Superior temporal gyrus (tissue), 1 donor: ENCODE measurements around the gene IL1R2.

ENCODE experiments used
- DNase-seq: peaks from one replicate; pipeline ENCODE4 v3.0.0-alpha.2; 2016; ENCODE audit errors: extremely low spot score

IL1R2 gene

DNA sequence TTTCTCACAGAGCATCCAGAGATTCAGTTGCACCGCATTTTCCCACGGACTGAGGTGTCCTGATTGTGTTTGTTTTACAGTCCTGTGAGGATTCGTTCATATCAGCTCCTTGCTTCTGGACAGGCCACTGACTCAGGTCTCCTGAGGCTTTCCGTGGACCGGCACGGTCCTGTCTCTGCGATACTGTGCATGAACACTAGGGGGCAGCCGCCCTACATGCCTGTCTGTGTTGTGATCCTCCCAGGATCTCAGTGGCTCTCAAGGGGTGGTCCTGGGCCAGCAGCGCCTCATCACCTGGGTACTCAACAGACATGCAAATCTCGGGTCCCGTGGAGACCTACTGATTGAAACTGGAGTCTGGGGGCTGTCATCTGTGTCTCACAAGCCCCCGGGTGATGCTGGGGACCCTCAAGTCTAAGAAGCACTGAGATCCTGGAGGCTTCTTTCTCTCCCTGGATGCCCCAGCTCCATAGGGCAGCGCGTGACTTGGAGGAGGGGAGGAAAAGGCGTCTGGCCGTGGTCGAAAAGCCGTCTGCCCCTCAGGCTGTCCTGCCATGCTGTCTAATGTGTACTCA is 28.9 kb downstream of the IL1R2 start:
- DNase-seq, result peak; percentile 93

DNA sequence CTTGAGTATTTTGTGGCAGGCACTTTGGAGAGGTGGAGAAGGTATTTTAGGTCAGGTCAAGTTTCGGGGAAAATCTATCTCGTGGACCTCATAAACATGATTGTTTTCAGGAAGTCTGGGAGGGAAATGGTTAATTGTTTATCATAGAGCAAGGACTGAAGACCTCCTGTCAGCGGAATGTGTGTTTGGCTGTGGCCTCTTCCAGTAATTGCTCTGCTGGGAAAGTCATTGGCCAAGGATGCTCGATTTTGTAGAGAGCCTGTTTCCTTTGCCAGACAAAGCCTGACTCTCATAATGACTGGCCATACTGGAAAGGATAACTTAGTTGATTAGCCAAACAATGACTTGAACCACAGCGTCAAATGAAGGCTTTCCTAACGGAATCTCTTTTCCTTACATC is 30.0 kb downstream of the IL1R2 start:
- DNase-seq, result no peak

DNA sequence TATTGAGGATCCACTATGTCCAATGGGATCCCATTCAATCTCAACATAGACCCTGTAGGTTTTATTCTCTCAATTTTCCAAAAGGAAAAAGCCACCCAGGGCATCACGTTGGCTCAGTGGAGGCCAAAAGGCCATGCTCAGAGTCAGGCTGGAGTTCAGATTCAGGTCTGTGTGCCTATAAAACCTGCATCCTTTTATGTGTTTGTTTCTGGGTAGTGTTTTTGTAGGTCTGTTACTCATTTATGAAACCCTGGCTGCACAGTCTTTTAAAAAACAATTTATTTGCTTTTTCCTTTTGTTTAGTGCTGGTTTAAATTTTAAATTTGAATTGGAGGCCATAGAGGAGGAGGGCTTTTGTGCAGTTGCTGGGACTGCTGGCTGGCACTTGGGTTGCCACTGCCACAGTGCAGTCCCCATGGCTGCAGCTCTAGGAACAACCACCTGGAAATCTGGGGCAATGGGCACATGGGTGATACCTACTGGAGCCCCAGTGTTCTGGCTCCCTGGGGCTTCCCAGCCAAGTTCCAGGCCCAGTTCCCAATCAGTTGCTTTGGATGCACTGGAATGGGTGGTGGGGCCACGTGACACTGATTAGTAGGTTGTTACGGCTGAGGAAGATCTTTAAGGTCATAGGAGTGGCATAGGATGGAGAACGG is 31.3 kb downstream of the IL1R2 start:
- no peak for DNase-seq

DNA sequence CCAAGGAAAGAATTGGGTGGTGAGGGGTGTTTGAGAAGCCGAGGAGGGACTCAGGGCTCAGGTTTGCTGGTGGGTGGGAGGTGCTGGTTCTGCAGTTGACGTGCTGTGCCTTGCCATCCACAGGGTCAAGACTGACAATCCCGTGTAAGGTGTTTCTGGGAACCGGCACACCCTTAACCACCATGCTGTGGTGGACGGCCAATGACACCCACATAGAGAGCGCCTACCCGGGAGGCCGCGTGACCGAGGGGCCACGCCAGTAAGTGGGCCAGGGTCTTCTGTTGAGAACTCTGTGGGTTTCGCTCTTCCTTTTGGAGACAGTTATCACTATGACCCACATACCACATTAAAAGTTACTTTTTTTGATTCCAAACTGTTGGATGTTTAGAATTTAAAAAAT is 32.6 kb downstream of the IL1R2 start:
- no peak for DNase-seq

DNA sequence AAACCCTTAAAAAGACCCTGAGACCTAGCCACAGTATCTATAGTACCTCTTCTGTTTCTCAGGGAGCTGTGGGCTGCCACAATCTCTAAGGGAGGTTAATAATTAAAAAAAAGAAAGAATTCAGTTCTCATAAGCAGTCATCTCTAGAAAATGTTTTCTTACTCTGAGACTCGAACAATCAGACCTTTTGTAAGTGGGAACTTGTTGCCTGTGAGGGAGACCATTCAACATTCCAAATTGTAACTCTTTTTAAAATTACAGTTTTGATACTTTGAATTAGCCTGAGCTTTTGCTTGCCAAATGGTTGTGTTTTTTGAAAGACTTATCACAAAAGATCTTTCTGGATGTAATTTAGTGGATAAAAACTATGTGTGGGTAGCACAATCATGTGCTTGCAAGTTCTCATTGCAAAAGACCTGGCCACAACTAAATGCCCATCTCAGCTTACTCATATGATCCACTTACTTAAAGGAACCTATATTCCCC is 33.3 kb downstream of the IL1R2 start:
- no peak for DNase-seq

DNA sequence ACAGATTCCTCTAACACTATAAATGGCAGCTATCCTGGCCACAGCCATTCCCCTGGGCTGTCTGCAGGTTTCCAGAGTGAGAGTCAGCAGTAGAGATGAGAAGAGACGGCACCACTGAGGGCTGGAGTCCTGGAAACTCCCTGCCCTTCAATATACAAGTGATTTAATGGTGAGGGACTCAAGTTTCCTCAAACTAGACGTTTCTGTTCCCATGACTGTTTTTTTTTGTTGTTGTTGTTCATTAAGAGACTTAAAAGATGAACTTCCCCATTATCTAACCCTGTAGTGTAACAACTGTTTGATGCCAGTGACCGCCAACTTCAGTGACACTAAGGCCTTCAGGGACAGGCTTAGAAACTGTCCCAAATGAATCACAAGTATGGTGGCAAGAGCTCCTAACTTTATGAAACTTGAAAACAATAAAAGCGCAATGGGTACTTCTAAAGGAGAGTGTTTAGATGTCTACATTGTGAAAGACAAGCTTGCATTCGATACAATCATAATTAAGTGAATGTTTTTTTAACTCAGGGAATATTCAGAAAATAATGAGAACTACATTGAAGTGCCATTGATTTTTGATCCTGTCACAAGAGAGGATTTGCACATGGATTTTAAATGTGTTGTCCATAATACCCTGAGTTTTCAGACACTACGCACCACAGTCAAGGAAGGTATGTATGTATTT is 34.0 kb downstream of the IL1R2 start:
- DNase-seq, result no peak

DNA sequence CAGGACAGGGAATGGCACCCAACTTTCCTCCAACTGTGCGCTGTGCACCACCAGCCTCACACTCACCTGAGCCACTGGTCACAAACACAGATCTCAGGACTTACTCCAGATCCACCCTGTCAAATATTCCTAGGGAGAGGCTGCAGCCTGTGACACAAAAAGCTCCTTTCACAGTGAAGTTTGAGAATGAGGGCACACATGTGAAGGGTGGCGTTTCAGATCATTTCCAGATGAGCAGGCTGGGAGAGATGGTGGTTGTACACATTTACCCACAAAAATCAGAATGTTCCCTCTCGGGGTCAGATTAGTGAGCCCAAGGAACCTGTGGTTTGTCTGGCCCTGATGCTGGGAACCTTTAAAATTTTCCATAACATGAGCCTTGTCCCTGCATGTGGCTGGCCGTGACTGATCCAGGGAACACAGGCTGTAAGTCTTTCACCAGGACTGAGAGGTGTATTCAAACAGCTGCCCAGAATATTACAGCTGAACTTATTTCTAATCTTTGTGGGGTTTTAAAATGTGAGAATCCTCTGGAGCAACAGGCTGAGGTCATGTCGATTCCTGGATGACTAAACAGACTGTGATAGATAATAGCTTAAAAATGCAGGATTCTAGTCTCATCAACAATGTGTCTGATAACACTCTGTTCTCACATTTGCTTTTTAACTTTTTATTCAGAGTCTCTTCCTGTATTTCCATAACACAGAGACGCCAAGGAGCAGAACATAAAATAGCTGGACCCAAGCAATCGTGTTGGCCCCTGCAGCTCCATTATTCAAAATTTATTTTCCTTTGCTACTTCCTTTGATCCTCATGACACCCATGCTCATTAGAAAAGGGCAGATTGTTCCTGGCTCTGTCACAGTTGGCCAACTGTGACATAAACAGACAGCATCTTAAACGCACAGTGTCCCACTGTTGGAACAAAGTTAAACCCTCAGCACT is 35.5 kb downstream of the IL1R2 start:
- no peak for DNase-seq

DNA sequence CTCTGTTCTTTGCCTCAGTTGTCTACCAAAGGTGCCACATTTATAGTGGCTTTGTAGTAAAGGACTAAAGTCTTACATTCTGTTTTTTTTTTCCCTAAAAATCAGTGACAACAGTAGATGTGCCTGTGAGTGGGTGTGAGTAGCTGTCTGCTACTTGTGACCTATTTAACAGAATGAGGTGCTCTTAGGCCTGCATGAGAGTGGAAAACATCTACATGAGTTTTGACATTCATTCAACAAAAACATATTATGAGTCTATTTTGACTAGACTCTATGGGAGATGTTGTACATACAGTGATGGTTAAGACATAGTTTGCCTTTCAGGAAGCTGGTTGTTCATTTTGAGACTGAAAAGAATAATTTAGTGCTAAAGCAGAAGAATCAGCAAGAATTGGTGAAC is 36.7 kb downstream of the IL1R2 start:
- no peak for DNase-seq

DNA sequence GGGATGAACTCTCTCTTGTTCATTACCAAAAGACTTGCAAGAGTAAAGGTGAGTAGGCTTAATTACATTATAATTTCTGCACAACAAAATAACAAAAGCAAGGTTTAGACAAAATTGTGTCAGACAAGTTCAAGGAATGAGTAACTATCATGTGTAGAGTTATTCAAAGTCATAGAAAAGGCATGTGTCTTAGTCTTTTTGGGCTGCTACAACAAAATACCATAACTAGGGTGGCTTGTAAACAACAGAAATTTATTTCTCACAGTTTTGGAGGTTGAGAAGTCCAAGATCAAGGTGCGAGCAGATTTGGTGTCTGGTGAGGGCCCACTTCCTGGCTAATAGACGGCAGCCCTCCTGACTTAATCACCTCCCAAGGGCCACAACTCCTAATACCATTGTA is 37.6 kb downstream of the IL1R2 start:
- no peak for DNase-seq

DNA sequence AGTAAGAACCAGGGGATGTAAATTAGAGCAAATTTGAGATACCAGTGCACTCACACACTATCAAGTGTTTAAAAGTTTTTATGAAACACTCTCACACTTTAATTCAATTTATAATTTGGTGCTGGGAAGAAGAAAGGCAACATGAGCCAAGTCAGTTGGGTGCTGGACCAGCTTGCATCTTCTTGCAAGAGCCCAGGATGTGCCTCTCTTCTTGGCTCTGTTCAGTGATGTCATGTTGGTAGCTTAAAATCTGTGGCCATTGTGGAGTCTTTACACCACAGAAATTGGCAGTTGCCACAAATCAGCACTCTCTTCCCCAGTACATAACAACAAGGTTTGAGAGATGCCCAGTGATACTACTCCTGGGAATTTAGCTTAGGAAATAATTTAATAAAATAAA is 38.2 kb downstream of the IL1R2 start:
- DNase-seq, result no peak

DNA sequence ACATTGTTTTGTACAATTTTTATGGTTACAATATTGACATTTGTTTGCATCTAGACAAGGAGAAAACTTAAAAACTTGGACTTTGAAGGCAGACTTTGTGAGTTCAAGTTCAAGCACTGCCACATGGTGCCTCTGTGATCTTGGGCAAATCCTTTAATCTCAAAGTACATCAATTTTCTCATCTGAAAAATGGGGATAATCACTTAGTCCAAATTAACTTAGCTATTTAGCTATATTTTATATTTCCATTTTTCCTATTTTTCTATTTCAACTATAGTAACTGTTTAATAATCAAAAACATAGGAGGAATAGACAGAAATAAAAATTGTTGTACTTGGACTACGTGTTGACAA is 38.7 kb downstream of the IL1R2 start:
- DNase-seq, result no peak

DNA sequence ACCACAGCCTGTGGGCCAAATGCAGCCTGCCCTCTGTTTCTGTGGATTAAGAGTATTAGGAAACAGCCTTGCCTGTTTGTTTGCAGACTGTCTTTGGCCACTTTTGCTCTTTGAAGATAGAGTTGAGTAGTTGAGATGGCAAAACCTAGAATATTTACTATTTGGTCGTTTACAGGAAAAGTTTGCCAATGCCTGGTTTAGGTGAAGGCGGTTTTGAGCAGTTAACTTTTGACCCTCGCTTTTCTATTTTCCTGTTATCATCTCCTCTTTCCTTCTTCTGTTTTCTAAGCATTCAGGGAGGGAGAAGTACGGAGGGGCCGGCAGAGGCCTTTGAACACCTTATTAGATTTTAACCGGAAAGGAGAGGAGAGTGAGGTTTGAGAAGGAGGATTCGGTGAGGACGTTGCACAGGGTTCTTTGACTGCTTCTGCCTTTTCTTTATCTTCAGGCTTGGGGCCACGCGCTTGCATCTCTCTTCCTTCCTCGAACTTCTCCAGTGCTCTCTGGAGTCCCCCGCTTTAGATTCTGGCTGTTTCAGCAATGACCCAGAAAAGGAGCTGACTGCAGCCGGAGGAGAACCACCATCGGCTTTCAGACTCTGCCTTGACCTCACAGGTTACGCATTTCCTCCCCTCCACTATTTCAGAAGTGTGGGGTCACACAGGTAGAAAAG is 39.2 kb downstream of the IL1R2 start:
- no peak for DNase-seq

DNA sequence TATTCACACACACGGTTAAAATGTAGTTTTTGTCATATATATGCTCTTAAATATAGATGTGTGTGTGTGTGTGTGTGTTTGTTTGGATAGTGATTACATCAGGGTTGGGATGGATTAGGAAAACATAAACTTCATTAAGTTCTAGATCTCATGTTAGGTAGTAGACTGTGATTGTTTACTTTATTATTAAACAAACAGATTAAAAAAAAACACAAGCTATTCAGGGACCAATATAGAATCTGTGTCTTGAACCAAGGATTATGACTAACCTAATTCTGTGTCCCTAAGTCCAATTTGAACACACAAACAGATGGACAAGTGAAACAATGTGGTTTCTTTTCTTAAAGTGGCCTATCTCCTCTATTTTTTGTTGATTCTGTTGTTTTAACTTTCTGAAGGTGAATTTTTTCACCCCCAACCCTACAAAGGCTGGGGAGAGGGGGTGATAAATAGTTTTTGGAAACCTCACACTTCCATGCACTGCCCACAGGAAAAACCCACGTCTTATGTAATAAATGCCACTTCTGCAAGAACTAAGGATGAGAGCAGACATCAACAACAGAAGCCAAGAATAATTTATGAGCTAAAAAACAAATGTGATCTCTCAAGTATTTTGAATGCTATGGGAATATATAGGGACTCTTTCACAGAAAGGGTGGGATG is 40.7 kb downstream of the IL1R2 start:
- DNase-seq, result no peak

DNA sequence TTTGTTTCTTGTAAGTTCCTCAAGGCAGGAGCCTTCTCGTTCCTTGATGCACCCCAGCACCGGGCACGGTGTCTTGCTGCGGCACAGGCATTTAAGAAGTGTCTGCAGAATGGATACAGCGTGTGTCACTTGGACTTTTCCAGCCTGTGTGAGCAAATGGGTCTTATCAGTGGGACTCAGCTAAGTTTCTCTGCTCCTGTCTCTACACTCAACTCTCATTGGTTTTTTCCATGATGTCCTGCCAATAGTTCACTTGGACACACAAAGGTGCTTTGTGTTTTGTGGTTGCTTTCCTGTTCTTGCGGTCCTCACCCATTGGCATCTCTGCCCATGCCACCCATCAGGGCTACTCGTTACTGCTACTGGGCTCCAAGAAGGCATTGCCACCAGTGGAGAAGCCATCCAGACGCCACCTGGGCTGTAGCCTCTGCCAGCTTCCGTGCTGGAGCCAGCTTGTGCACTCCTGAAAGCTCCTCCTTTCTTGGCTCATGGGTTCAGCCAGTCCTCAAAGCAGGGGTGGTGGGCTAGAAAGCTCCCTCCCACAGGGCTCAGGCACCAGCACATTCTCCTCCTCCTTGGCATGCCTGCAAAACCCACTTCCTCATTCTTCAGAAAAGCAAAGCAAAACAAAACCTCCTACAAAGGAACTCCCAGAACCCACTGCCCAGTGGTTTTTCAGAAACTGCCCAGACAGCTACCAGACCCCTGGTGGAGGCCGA is 41.4 kb downstream of the IL1R2 start:
- no peak for DNase-seq

DNA sequence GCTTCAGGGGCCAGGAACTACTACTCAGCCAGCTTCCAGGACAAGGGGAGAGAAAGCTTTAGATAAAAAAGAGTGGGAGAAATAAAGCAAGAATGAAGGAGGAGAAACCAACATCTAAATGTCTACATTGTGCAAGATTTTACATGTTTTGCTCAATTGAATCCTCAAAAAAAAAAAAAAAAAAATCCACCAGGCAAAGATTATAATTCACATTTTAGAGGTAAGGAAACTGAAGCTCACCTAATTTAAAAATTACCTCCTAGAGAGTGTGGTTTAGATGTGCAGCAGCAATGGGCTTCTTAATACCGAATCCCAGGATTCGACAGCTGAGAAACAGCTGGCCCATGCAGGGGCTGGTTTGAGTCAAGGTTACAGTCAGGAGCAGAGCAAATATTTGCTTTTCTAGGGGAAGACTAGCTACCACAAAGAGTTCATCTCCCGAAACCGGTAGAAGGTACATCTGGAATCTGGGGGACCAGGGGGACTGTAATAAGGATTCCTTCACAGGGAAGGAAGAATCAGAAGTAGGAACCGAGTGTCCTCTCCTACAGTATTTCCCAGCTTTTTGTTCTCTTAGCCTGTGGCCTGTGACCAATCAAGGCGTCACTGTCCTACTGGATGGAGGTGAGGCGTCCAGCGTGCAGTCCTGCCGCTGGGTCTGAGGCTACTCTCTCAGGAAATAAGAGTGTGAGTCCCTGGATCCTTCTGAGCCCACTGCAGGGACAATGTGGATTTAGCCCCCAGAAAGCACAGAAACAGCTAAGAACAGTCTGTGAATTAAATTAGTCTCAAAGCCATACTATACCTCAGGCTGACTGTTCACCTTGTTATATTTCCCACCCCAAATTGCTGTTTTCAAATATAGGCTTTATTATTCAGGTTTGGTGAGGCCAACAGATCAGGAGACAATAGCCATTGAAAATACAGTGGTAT is 42.3 kb downstream of the IL1R2 start:
- DNase-seq, result no peak

DNA sequence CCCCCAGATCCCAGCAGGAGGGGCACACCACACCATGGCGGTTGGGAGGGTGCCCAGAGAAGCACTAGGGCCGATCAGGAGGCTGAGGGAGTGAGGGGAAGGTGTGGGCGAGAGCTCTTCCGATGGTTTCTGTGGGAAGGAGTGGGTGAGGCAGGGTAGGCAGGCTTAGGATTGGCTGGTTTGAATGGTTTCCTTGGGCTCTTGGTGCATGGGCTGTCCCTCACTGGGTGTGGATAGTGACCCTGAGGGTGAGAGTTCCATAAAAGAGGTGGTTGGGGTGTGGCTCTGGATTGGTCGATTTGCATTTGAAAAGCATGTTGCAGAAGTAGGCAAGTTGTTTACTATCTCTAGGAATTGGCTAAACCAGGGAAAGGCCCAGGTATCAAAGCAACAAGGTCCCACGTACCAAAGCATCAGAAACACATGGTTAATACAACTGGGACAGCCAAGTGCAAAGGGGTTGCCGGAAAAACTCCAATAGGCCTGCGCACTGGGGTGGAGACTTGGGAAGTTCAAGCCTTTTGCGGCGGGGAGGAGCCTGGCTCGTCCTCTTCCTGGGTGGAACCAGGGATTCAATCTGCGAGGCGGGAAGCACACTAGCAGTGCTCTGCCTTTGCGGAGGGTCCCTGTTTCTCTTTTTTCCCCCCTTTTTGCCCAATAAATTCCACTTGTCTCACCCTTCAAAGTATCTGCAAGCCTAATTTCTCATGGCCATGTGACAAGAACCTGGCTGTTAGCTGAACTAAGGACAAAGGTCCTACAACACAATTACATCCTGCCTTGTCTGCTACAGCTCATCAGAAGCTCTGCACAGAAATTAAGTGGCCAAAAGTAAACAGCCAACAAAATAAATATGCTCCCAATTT is 43.2 kb downstream of the IL1R2 start:
- no peak for DNase-seq

DNA sequence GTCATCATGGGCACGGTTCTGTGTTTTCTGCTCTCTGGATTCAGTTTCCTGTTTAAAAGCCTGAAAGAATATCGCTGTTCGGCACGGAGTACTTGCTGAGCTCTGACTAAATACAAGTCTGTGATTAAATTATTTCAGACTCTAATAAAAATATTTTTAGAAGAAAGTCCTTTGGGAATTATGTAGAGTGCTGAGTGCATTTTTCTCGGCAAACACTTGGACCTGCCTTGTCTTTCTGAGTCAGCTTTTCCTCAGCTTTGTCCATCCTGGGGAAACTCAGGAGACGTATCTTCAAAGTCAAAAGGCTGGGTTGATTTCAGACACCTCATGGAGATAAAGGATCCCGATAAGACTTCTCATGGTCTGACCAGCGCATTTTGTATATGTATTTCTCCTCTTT is 45.9 kb downstream of the IL1R2 start:
- no peak for DNase-seq

DNA sequence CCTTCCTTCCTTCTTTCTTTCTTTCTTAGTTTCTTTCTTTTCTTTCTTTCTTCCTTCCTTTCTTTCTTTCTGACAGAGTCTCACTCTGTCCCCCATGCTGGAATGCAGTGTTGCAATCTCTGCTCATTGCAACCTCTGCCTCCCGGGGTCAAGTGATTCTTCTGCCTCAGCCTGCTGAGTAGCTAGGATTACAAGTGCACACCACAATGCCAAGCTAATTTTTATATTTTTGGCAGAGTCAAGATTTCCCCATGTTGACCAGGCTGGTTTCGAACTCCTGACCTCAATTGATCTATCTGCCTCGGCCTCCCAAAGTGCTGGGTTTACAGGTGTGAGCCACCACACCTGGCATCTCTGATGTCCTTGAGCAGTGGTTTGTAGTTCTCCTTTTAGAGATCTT is 48.5 kb downstream of the IL1R2 start:
- no peak for DNase-seq
